Measurements from ENCODE around the gene GPC1. TPM values are rescaled to one million over a fixed set of nuclear protein-coding genes. Genes with fewer than 3 reads are reported as not detected.
A peak's percentile ranks its signal among the peaks of the same experiment; 100 is the strongest.

GPC1 gene, protein sequence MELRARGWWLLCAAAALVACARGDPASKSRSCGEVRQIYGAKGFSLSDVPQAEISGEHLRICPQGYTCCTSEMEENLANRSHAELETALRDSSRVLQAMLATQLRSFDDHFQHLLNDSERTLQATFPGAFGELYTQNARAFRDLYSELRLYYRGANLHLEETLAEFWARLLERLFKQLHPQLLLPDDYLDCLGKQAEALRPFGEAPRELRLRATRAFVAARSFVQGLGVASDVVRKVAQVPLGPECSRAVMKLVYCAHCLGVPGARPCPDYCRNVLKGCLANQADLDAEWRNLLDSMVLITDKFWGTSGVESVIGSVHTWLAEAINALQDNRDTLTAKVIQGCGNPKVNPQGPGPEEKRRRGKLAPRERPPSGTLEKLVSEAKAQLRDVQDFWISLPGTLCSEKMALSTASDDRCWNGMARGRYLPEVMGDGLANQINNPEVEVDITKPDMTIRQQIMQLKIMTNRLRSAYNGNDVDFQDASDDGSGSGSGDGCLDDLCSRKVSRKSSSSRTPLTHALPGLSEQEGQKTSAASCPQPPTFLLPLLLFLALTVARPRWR
- 1 to 10 TPM; 6.3 to 6.8 TPM for total RNA-seq

DNA sequence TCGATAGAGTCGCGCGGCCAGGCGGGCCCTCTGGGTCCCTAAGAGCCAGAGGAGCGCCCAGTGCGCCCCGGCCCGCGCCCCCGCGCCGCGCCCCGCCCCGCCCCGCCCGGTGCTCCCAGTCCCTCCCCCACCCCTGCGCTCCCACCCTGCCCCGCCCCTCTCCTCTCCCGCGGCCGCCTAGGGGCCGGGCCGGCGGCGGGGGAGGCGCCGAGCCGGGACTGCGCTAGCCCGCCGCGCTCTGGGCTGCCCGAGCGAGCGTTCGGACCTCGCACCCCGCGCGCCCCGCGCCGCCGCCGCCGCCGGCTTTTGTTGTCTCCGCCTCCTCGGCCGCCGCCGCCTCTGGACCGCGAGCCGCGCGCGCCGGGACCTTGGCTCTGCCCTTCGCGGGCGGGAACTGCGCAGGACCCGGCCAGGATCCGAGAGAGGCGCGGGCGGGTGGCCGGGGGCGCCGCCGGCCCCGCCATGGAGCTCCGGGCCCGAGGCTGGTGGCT is at the start of gene GPC1:
Gene GPC1, plus strand, starts transcription at position 207 of the 491 bp plus-strand sequence. Its CDS starts 256 bp downstream, at position 463.

Small RNAs within 50 kb of the gene (microRNA-seq; reads per million reads assigned to microRNA genes)
- gene MIR149 (ENCODE audit: borderline microRNAs expressed, borderline replicate concordance) = 25.0 reads per million, percentile 55 among the genes with 10 or more reads in this experiment

Other genes with a start within 250 kb of the GPC1 start
- 10 to 100 TPM; 33.6 to 37.6 TPM for gene ANKMY1, start 122.3 kb downstream of the GPC1 start, total RNA-seq
- 10 to 100 TPM in 1 of 2 experiments, 1 to 10 TPM in 1; 9.1 to 10.1 TPM for gene DUSP28, start 124.7 kb downstream of the GPC1 start, total RNA-seq
- gene RNPEPL1, start 132.8 kb downstream of the GPC1 start, total RNA-seq = 100 to 1,000 TPM; 117 to 119 TPM
- 10 to 100 TPM; 45.0 to 50.7 TPM for gene CAPN10, start 151.1 kb downstream of the GPC1 start, total RNA-seq
- 1 to 10 TPM; 2.1 to 2.4 TPM for gene GPR35, start 189.8 kb downstream of the GPC1 start, total RNA-seq
- gene AQP12B, start 247.2 kb downstream of the GPC1 start, total RNA-seq = not detected